Epithelial cell of proximal tubule (primary cell): ENCODE results near the gene IL15RA. TPM values are rescaled to one million over a fixed set of nuclear protein-coding genes. Genes with fewer than 3 reads are reported as not detected.
"Not testable (repeated sequence)": the region's sequence is repeated elsewhere in the genome, so short reads cannot be mapped to it uniquely, and the experiment has no call there.

Source experiments
- DNase-seq: peaks from one replicate; pipeline ENCODE4 v3.0.0-alpha.2; 2011; ENCODE audit warnings: low read depth
- H3K4me3 ChIP-seq: 2 replicates; pipeline ENCODE4 v1.5.1; 2011; ENCODE audit warnings: low read depth, mild to moderate bottlenecking, low read length
- CTCF ChIP-seq: conservative IDR thresholded peaks from 2 replicates; pipeline ENCODE4 v1.5.1; 2012; ENCODE audit warnings: low read depth, mild to moderate bottlenecking, low read length
- total RNA-seq: library from RNA; depleted of rRNA; stranded (reverse); fragments of >200 nt; gene quantifications from 2 replicates; pipeline ENCODE4 v1.2.3, GENCODE V29; 2015

Gene IL15RA
- total RNA-seq, 1 donor from 2014 or later, result 12.5 TPM

GRCh38 chr10:5917305-5917704 lies 60.0 kb downstream of the IL15RA start:
- no peak for DNase-seq
- no peak overlapping the region for H3K4me3 ChIP-seq
- no peak for TF ChIP-seq CTCF

GRCh38 chr10:5915451-5915850 lies 61.9 kb downstream of the IL15RA start:
- no peak for TF ChIP-seq CTCF

GRCh38 chr10:5913736-5914135 lies 63.6 kb downstream of the IL15RA start:
- no peak overlapping the region for H3K4me3 ChIP-seq
- DNase-seq, result no peak
- TF ChIP-seq CTCF, result no peak

More at GRCh38 chr10:5915451-5915850, 61.9 kb downstream of the IL15RA start:
- no peak for DNase-seq
- no peak overlapping the region for H3K4me3 ChIP-seq

GRCh38 chr10:5911670-5912069 lies 65.7 kb downstream of the IL15RA start:
- TF ChIP-seq CTCF, result no peak
- H3K4me3 ChIP-seq, result no peak overlapping the region
- no peak for DNase-seq

GRCh38 chr10:5910323-5911100 lies 66.8 kb downstream of the IL15RA start:
- DNase-seq, result no peak
- no peak for TF ChIP-seq CTCF
- no peak overlapping the region for H3K4me3 ChIP-seq

GRCh38 chr10:5908676-5909075 lies 68.7 kb downstream of the IL15RA start:
- not testable (repeated sequence) for H3K4me3 ChIP-seq, DNase-seq

GRCh38 chr10:5906651-5907050 lies 70.7 kb downstream of the IL15RA start:
- DNase-seq, result no peak
- H3K4me3 ChIP-seq, result no peak overlapping the region
- TF ChIP-seq CTCF, result no peak
